ENCODE measurements around the gene STOML2.

Gene STOML2

DNA sequence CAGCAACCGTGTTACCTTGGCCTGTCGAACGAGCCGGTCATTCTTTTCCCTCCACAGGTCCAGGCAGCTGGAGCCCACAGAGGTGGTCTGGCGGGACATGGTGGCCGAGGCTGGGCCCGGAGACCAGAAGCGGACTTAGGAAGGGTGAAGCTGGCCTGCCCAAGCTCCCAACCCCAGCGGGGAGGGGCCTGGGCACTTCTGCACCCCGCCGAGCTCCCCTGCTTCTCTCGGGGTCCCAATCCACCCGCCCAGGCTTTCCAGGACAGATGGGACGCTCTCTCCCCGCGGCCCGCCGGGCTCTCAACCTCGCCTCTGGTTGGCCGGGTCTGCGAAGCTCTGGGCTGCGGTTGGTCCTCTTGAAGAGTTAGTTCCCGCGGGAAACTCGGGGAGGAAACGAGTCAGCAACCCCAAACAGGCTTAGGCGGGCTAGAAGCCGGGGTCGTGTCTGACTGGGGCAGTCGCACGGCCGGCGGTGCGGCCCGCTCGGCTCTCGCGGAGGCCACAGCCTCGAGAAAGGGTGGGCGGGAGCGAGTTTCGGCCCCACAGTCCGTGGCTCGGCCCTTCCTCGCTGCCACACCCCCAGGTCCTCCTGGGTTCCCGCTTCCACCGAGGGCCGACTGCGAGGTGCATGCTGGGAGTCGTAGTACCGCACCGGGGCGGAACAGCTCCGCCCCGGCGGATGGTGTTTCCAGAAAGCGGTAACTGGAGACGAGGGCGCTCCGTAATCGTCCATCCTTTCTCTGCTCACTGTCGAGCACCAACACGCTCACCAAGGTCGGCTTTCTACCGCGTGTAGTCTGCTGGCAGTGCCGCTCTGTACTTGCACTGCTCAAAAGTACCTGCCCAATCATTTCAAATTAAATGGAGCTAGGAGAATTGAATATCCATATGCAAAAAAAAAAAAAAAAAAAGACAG is 23.2 kb downstream of the STOML2 start, which contains the start of gene FANCG (continued):
- TF ChIP-seq SCRT1 (tag by site-specific recombination; IDR thresholded peaks at IDR 0.05; ENCODE audit: borderline replicate concordance) = no peak
- peak; percentile 86 for TF ChIP-seq ZNF341 (tag by site-specific recombination; IDR thresholded peaks at IDR 0.05; ENCODE audit: low read depth)
- no peak for TF ChIP-seq MYNN (tag by site-specific recombination; IDR thresholded peaks at IDR 0.05; ENCODE audit: borderline replicate concordance)
- TF ChIP-seq, protein P1, sequence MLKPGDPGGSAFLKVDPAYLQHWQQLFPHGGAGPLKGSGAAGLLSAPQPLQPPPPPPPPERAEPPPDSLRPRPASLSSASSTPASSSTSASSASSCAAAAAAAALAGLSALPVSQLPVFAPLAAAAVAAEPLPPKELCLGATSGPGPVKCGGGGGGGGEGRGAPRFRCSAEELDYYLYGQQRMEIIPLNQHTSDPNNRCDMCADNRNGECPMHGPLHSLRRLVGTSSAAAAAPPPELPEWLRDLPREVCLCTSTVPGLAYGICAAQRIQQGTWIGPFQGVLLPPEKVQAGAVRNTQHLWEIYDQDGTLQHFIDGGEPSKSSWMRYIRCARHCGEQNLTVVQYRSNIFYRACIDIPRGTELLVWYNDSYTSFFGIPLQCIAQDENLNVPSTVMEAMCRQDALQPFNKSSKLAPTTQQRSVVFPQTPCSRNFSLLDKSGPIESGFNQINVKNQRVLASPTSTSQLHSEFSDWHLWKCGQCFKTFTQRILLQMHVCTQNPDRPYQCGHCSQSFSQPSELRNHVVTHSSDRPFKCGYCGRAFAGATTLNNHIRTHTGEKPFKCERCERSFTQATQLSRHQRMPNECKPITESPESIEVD (tag by site-specific recombination; IDR thresholded peaks at IDR 0.05) = no peak
- no peak for TF ChIP-seq ZSCAN16 (tag by site-specific recombination; IDR thresholded peaks at IDR 0.05)
- TF ChIP-seq BCL11B (tag by site-specific recombination; IDR thresholded peaks at IDR 0.05; ENCODE audit: low read depth) = no peak
- no peak for TF ChIP-seq ZNF239 (tag by site-specific recombination; IDR thresholded peaks at IDR 0.05)
- TF ChIP-seq, protein P2, sequence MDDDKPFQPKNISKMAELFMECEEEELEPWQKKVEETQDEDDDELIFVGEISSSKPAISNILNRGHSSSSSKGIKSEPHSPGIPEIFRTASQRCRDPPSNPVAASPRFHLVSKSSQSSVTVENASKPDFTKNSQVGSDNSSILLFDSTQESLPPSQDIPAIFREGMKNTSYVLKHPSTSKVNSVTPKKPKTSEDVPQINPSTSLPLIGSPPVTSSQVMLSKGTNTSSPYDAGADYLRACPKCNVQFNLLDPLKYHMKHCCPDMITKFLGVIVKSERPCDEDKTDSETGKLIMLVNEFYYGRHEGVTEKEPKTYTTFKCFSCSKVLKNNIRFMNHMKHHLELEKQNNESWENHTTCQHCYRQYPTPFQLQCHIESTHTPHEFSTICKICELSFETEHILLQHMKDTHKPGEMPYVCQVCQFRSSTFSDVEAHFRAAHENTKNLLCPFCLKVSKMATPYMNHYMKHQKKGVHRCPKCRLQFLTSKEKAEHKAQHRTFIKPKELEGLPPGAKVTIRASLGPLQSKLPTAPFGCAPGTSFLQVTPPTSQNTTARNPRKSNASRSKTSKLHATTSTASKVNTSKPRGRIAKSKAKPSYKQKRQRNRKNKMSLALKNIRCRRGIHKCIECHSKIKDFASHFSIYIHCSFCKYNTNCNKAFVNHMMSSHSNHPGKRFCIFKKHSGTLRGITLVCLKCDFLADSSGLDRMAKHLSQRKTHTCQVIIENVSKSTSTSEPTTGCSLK (tag by site-specific recombination; IDR thresholded peaks at IDR 0.05) = no peak
- no peak for TF ChIP-seq ZNF23 (tag by site-specific recombination; IDR thresholded peaks at IDR 0.05; ENCODE audit: borderline replicate concordance)
- no peak for TF ChIP-seq ZNF621 (tag by site-specific recombination; IDR thresholded peaks at IDR 0.05)
- no peak for TF ChIP-seq ZNF175 (tag by site-specific recombination; IDR thresholded peaks at IDR 0.05)
- TF ChIP-seq ZNF140 (tag by site-specific recombination; IDR thresholded peaks at IDR 0.05) = no peak
- no peak for TF ChIP-seq ZNF302 (tag by site-specific recombination; IDR thresholded peaks at IDR 0.05; ENCODE audit: low read depth)
- TF ChIP-seq REPIN1 (tag by site-specific recombination; IDR thresholded peaks at IDR 0.05; ENCODE audit: low read depth) = no peak
- TF ChIP-seq ZNF768 (tag by site-specific recombination; IDR thresholded peaks at IDR 0.05) = no peak
- no peak for TF ChIP-seq OVOL3 (tag by site-specific recombination; IDR thresholded peaks at IDR 0.05)
- no peak for TF ChIP-seq ZNF274 (IDR thresholded peaks at IDR 0.05; ENCODE audit: low read length)
- no peak for TF ChIP-seq ZNF274 (tag by site-specific recombination; IDR thresholded peaks at IDR 0.05; ENCODE audit: borderline replicate concordance)
- TF ChIP-seq TCF7L2 (IDR thresholded peaks at IDR 0.05; ENCODE audit: borderline replicate concordance, low read depth, low read length) = no peak
- TF ChIP-seq ZNF324 (tag by site-specific recombination; IDR thresholded peaks at IDR 0.05) = no peak
- TF ChIP-seq ZEB2 (tag by site-specific recombination; IDR thresholded peaks at IDR 0.05) = peak; percentile 99
- no peak; the same call in 1 of the 2 replicates for TF ChIP-seq ZFP37 (tag by site-specific recombination; IDR thresholded peaks at IDR 0.05)
- no peak for TF ChIP-seq ZNF624 (tag by site-specific recombination; IDR thresholded peaks at IDR 0.05)
- TF ChIP-seq ZNF777 (tag by site-specific recombination; IDR thresholded peaks at IDR 0.05; ENCODE audit: borderline replicate concordance) = no peak
- TF ChIP-seq, protein P3, sequence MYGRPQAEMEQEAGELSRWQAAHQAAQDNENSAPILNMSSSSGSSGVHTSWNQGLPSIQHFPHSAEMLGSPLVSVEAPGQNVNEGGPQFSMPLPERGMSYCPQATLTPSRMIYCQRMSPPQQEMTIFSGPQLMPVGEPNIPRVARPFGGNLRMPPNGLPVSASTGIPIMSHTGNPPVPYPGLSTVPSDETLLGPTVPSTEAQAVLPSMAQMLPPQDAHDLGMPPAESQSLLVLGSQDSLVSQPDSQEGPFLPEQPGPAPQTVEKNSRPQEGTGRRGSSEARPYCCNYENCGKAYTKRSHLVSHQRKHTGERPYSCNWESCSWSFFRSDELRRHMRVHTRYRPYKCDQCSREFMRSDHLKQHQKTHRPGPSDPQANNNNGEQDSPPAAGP (tag by site-specific recombination; IDR thresholded peaks at IDR 0.05) = no peak; the same call in 1 of the 2 replicates
- peak; percentile 67 for TF ChIP-seq ZNF660 (tag by site-specific recombination; IDR thresholded peaks at IDR 0.05)
- TF ChIP-seq, protein P4, sequence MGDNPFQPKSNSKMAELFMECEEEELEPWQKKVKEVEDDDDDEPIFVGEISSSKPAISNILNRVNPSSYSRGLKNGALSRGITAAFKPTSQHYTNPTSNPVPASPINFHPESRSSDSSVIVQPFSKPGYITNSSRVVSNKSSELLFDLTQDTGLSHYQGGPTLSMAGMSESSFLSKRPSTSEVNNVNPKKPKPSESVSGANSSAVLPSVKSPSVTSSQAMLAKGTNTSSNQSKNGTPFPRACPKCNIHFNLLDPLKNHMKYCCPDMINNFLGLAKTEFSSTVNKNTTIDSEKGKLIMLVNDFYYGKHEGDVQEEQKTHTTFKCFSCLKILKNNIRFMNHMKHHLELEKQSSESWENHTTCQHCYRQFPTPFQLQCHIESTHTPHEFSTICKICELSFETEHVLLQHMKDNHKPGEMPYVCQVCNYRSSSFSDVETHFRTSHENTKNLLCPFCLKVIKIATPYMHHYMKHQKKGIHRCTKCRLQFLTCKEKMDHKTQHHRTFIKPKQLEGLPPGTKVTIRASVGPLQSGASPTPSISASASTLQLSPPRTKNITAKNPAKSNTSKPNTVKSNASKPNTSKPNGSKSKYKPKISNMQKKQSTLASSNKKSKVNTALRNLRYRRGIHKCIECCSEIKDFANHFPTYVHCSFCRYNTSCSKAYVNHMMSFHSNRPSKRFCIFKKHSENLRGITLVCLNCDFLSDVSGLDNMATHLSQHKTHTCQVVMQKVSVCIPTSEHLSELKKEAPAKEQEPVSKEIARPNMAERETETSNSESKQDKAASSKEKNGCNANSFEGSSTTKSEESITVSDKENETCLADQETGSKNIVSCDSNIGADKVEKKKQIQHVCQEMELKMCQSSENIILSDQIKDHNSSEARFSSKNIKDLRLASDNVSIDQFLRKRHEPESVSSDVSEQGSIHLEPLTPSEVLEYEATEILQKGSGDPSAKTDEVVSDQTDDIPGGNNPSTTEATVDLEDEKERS (tag by site-specific recombination; IDR thresholded peaks at IDR 0.05) = no peak
- no peak for TF ChIP-seq ZNF747 (tag by site-specific recombination; IDR thresholded peaks at IDR 0.05)
- no peak for TF ChIP-seq ZNF658 (tag by site-specific recombination; IDR thresholded peaks at IDR 0.05)
- peak; percentile 63 for TF ChIP-seq ZFHX2 (tag by site-specific recombination; conservative IDR thresholded peaks at IDR 0.05)
- no peak for TF ChIP-seq GFI1B (tag by site-specific recombination; IDR thresholded peaks at IDR 0.05)
- TF ChIP-seq ZNF530 (tag by site-specific recombination; IDR thresholded peaks at IDR 0.05; ENCODE audit: low read depth) = no peak
- no peak for TF ChIP-seq ZNF133 (tag by site-specific recombination; IDR thresholded peaks at IDR 0.05)
